DMS53 (cell line): ENCODE measurements around the gene TCP11L2.
"Not testable (repeated sequence)": the region's sequence is repeated elsewhere in the genome, so short reads cannot be mapped to it uniquely, and the experiment has no call there.

Source experiments
- DNase-seq: peaks from one replicate; lab custom pipeline; 2025; lab: John Stamatoyannopoulos, UW

TCP11L2 gene

GRCh38 chr12:106343214-106343528, 40.6 kb downstream of the TCP11L2 start:
- DNase-seq, result no peak

- no peak for DNase-seq
Observed at GRCh38 chr12:106344131-106344530, 41.6 kb downstream of the TCP11L2 start.

- peak; percentile 84 for DNase-seq
Observed at GRCh38 chr12:106345746-106346145, 43.2 kb downstream of the TCP11L2 start.

GRCh38 chr12:106348411-106348810, 45.9 kb downstream of the TCP11L2 start:
- no peak for DNase-seq

GRCh38 chr12:106353175-106353574, 50.6 kb downstream of the TCP11L2 start:
- no peak for DNase-seq

GRCh38 chr12:106357549-106358395, 55.2 kb downstream of the TCP11L2 start, which contains the start of gene POLR3B:
Gene POLR3B, plus strand, starts transcription at chr12:106357748. Its CDS starts 132 bp downstream, at chr12:106357880.
- DNase-seq, result peak; percentile 99

- DNase-seq, result peak; percentile 77
Observed at GRCh38 chr12:106358396-106359241, 56.1 kb downstream of the TCP11L2 start.

- no peak for DNase-seq
Observed at GRCh38 chr12:106359646-106360399, 57.3 kb downstream of the TCP11L2 start.

GRCh38 chr12:106360400-106360994, 58.0 kb downstream of the TCP11L2 start:
- no peak for DNase-seq

GRCh38 chr12:106362971-106363370, 60.4 kb downstream of the TCP11L2 start:
- DNase-seq, result no peak

- DNase-seq, result no peak
Observed at GRCh38 chr12:106364261-106364660, 61.7 kb downstream of the TCP11L2 start.

- DNase-seq, result peak; percentile 68
Observed at GRCh38 chr12:106369624-106370346, 67.3 kb downstream of the TCP11L2 start.

- DNase-seq, result no peak
Observed at GRCh38 chr12:106378788-106379187, 76.3 kb downstream of the TCP11L2 start.

GRCh38 chr12:106380954-106381353, 78.4 kb downstream of the TCP11L2 start:
- DNase-seq, result no peak

- not testable (repeated sequence) for DNase-seq
Observed at GRCh38 chr12:106381866-106382265, 79.3 kb downstream of the TCP11L2 start.

GRCh38 chr12:106386813-106387535, 84.4 kb downstream of the TCP11L2 start:
- no peak for DNase-seq

- DNase-seq, result no peak
Observed at GRCh38 chr12:106387848-106388377, 85.4 kb downstream of the TCP11L2 start.

GRCh38 chr12:106389151-106389550, 86.6 kb downstream of the TCP11L2 start:
- no peak for DNase-seq

GRCh38 chr12:106392759-106393158, 90.2 kb downstream of the TCP11L2 start:
- DNase-seq, result no peak
